Measurements from ENCODE around the gene RNASET2. TPM values are rescaled to one million over a fixed set of nuclear protein-coding genes. Genes with fewer than 3 reads are reported as not detected.

The RNASET2 gene
- total and polyA plus RNA-seq, 2 of the 13 experiments (the other 11 are each of a cell fraction or from before 2014, with no cell fraction given) = 44.6 to 597 TPM

DNA sequence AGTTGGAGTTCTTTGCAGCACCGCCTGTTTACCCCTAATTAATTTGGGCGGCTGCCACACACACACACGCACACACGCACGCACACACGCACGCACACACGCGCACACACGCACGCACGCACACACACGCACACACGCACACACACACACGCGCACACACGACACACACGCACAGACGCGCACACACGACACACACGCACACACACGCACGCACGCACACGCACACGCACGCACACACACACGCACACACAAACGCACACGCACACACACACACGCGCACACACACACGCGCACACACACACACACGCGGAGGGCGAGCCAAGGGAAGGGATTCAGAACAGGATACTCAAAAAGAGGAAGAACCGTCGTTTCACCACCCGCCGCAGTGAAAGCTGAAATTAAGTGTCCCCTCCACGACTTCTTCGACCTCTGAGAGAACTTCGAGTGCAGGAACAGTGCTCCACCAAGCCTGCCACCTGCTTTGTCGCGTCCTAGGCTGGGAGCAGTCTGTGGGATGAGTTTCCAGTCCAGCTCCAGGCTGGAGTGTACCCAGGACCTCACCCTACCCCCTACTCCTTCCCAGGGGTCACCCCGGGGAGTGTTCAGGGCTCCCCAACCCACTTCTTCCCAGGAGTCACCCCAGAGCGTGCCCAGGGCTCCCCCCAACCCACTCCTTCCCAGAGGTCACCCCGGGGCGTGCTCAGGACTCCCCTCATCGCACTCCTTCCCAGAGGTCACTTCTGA, 1.1 kb downstream of the RNASET2 start (continued):
- TF ChIP-seq, protein P1, sequence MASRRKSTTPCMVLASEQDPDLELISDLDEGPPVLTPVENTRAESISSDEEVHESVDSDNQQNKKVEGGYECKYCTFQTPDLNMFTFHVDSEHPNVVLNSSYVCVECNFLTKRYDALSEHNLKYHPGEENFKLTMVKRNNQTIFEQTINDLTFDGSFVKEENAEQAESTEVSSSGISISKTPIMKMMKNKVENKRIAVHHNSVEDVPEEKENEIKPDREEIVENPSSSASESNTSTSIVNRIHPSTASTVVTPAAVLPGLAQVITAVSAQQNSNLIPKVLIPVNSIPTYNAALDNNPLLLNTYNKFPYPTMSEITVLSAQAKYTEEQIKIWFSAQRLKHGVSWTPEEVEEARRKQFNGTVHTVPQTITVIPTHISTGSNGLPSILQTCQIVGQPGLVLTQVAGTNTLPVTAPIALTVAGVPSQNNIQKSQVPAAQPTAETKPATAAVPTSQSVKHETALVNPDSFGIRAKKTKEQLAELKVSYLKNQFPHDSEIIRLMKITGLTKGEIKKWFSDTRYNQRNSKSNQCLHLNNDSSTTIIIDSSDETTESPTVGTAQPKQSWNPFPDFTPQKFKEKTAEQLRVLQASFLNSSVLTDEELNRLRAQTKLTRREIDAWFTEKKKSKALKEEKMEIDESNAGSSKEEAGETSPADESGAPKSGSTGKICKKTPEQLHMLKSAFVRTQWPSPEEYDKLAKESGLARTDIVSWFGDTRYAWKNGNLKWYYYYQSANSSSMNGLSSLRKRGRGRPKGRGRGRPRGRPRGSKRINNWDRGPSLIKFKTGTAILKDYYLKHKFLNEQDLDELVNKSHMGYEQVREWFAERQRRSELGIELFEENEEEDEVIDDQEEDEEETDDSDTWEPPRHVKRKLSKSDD (CRISPR knock-in tag; IDR thresholded peaks at IDR 0.05; ENCODE audit: low read depth) = peak; percentile 47; the same call in 1 of the 2 replicates
- TF ChIP-seq MIER2 (CRISPR knock-in tag; IDR thresholded peaks at IDR 0.05) = no peak
- no peak for TF ChIP-seq BRD4 (CRISPR knock-in tag; IDR thresholded peaks at IDR 0.05)
- TF ChIP-seq SRSF4 (IDR thresholded peaks at IDR 0.05; ENCODE audit: low read depth, low read length, poor library complexity, severe bottlenecking) = no peak
- TF ChIP-seq, protein P2, sequence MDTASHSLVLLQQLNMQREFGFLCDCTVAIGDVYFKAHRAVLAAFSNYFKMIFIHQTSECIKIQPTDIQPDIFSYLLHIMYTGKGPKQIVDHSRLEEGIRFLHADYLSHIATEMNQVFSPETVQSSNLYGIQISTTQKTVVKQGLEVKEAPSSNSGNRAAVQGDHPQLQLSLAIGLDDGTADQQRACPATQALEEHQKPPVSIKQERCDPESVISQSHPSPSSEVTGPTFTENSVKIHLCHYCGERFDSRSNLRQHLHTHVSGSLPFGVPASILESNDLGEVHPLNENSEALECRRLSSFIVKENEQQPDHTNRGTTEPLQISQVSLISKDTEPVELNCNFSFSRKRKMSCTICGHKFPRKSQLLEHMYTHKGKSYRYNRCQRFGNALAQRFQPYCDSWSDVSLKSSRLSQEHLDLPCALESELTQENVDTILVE (CRISPR knock-in tag; IDR thresholded peaks at IDR 0.05) = no peak
- no peak for TF ChIP-seq ZNF224 (CRISPR knock-in tag; IDR thresholded peaks at IDR 0.05)
- TF ChIP-seq ZNF724P (CRISPR knock-in tag; IDR thresholded peaks at IDR 0.05; ENCODE audit: borderline replicate concordance) = no peak
- 0 out of 2 replicates have a peak, but pooled peaks have one; percentile 20 for TF ChIP-seq POGZ (CRISPR knock-in tag; IDR thresholded peaks at IDR 0.05)
- no peak for TF ChIP-seq ELF1 (CRISPR knock-in tag; IDR thresholded peaks at IDR 0.05)
- TF ChIP-seq, protein P3, sequence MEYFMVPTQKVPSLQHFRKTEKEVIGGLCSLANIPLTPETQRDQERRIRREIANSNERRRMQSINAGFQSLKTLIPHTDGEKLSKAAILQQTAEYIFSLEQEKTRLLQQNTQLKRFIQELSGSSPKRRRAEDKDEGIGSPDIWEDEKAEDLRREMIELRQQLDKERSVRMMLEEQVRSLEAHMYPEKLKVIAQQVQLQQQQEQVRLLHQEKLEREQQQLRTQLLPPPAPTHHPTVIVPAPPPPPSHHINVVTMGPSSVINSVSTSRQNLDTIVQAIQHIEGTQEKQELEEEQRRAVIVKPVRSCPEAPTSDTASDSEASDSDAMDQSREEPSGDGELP (IDR thresholded peaks at IDR 0.05; ENCODE audit: borderline replicate concordance, low read depth) = no peak
- no peak for TF ChIP-seq ZNF891 (CRISPR knock-in tag; IDR thresholded peaks at IDR 0.05)
- TF ChIP-seq NFRKB (IDR thresholded peaks at IDR 0.05) = no peak
- no peak for TF ChIP-seq MYNN (CRISPR knock-in tag; IDR thresholded peaks at IDR 0.05; ENCODE audit: low read depth)
- TF ChIP-seq CENPX (CRISPR knock-in tag; IDR thresholded peaks at IDR 0.05) = no peak
- no peak for TF ChIP-seq TEAD2 (CRISPR knock-in tag; IDR thresholded peaks at IDR 0.05)
- no peak for TF ChIP-seq TCF12 (IDR thresholded peaks at IDR 0.05)
- TF ChIP-seq TCF12 (CRISPR knock-in tag; IDR thresholded peaks at IDR 0.05) = 0 out of 2 replicates have a peak, but pooled peaks have one; percentile 33
- TF ChIP-seq ZNF180 (CRISPR knock-in tag; IDR thresholded peaks at IDR 0.05; ENCODE audit: borderline replicate concordance, low read depth) = no peak
- TF ChIP-seq ZNF619 (CRISPR knock-in tag; IDR thresholded peaks at IDR 0.05) = no peak
- TF ChIP-seq, protein P4, sequence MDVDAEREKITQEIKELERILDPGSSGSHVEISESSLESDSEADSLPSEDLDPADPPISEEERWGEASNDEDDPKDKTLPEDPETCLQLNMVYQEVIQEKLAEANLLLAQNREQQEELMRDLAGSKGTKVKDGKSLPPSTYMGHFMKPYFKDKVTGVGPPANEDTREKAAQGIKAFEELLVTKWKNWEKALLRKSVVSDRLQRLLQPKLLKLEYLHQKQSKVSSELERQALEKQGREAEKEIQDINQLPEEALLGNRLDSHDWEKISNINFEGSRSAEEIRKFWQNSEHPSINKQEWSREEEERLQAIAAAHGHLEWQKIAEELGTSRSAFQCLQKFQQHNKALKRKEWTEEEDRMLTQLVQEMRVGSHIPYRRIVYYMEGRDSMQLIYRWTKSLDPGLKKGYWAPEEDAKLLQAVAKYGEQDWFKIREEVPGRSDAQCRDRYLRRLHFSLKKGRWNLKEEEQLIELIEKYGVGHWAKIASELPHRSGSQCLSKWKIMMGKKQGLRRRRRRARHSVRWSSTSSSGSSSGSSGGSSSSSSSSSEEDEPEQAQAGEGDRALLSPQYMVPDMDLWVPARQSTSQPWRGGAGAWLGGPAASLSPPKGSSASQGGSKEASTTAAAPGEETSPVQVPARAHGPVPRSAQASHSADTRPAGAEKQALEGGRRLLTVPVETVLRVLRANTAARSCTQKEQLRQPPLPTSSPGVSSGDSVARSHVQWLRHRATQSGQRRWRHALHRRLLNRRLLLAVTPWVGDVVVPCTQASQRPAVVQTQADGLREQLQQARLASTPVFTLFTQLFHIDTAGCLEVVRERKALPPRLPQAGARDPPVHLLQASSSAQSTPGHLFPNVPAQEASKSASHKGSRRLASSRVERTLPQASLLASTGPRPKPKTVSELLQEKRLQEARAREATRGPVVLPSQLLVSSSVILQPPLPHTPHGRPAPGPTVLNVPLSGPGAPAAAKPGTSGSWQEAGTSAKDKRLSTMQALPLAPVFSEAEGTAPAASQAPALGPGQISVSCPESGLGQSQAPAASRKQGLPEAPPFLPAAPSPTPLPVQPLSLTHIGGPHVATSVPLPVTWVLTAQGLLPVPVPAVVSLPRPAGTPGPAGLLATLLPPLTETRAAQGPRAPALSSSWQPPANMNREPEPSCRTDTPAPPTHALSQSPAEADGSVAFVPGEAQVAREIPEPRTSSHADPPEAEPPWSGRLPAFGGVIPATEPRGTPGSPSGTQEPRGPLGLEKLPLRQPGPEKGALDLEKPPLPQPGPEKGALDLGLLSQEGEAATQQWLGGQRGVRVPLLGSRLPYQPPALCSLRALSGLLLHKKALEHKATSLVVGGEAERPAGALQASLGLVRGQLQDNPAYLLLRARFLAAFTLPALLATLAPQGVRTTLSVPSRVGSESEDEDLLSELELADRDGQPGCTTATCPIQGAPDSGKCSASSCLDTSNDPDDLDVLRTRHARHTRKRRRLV (CRISPR knock-in tag; IDR thresholded peaks at IDR 0.05) = no peak

Measured in HepG2 (cell line).